HG03039 (cell line): ENCODE results near the gene FCER1G.

Experiments used
- ATAC-seq: cut with Tn5 transposase; IDR thresholded peaks from one replicate; pipeline ENCODE4 v1.9.1; 2021; ENCODE audit warnings: mild to moderate bottlenecking, moderate library complexity; ENCODE audit not compliant: unreplicated experiment

The FCER1G gene

DNA sequence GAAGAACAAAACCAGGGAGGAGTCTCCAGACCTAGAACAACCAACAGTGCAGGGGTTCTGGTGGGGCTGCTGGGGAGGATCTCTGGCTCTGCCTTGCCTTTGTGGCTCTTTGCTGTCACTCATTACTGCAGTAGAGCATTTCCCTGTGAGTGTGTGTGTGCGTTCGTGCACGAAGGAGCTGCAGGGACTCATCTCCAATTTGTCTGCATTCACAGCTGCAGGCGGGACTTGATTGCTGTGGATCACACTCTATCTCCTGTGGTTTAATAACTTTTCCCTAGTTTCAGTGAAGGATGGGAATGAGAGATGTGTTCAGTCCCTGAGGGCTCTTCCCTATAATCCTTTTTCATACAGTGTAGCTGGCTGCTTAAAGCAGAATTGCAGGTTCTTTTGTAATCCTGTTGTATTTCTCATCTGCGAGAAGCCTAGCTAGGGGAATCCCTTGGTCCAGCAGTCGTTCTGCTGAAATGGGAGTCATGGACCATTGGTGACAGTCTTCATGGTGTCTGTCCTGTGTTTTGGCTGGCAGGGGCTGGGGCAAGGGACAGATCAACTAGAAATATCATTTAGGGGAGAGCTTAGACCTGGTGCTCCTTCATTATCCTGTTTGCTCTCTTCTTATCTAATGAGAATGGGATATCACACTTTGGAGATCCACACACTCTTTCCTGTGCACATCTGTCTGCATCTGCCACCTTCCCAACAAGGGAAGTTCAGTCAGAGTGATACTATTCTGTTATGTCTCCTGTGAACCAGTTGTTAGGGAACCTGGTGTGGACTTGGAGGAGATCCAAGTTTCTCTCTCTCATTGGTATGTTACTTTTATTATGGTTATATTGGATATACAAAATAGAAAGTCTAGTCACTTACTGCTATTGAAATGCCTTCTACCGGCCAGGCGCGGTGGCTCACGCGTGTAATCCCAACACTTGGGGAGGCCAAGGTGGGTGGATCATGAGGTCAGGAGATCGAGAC, 46.5 kb downstream of the FCER1G start:
- ATAC-seq, result no peak

DNA sequence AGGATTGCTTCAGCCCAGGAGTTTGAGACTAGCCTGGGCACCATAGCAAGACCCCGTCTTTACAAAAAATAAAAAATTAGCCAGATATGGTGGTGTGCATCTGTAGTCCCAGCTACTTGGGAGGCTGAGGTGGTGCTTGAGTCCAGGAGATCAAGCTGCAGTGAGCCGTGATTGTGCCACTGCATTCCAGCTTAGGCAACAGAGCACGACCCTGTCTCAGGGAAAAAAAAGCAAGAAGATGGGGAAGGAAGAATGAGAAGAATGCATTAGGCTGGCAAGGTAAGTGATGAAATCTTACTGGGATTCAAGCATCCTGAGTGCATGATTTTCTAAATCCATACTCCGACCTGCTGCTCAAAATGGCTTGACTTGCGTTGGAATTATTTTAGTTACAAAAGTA, 50.2 kb downstream of the FCER1G start:
- ATAC-seq, result no peak

DNA sequence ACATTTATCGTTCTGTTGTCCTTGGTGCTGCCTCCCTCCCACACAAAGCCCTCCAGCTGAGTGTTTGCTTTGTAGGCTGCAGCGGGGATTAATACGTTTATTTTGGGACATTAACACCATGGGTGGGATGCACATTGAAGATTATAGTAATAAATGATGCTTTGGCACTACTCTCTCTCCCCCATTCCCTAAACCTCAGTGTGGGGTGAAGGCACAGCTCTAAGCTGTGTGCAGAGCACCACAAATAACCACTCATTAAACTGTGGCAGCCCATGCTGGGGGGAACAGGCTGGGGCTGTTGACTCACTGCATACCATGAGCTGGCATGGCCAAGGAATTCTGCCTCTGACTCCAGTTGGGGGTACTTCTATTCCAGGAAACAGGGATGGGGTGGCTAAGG, 51.1 kb downstream of the FCER1G start:
- ATAC-seq, result no peak

DNA sequence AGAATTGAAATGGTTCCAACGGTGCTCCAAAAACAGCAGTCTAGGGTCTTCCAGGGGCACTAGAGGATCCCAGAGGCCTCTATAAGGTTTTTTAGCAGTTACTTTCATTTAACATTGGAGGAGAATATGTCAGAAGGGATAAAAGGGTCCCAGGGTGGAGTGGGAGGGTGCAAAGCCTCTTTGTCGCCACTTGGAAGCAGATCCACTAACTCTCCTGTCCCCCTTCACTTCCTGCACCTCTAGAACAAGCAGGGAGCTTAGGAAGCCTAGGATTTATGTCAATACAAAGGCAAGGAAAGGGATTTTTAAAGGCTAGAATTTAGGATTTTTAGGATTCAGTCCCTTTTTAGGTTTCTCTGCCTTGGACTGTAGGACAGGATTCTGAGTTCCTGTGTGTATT, 51.7 kb downstream of the FCER1G start:
- no peak for ATAC-seq

DNA sequence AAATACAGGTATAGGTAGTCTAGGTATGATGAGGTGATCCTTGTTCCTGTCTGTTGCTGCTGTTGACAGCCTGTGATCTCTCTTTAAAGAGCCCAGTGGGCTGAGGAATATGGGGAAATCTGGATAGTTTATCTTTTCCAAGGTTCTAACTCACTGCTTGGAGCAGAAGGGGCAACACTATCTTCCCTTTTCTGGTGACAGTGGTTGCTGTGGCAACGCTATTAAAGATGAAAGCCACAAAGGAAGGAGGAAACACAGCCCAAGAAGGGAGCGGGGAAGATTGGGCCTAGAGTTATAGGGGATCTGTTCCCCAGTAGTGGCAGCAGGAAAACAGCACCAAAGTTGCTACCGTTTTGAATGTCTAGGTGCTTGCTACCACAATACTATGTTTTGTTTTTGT, 52.2 kb downstream of the FCER1G start:
- no peak for ATAC-seq
